GM23338 (cell line): ENCODE results near the gene ADGRB2. TPM values are rescaled to one million over a fixed set of nuclear protein-coding genes. Genes with fewer than 3 reads are reported as not detected.

Experiments used
- ATAC-seq: fragments of 200-7000 bp; cut with Tn5 transposase; 3 replicates; pipeline ENCODE4 v1.9.1; 2020
- DNase-seq: peaks from one replicate; pipeline ENCODE4 v3.0.0-alpha.2; 2015; ENCODE audit warnings: low spot score
- H2AFZ ChIP-seq: fragments of 200-600 bp; sonication (generic); 2 replicates; pipeline ENCODE4 v1.8.0; 2016; ENCODE audit warnings: antibody characterized with exemption, mild to moderate bottlenecking, moderate library complexity
- H3F3A ChIP-seq: fragments of 200-600 bp; sonication (generic); replicated peaks from 2 replicates; pipeline ENCODE4 v1.8.0; 2017; ENCODE audit warnings: antibody characterized with exemption, mixed run types, low read depth
- H3K27ac ChIP-seq: fragments of 200-600 bp; sonication (generic); 2 replicates; pipeline ENCODE4 v1.6.1; 2016; ENCODE audit warnings: low read depth
- H3K27me3 ChIP-seq: fragments of 200-600 bp; sonication (generic); 2 replicates; pipeline ENCODE4 v1.8.0; 2016; ENCODE audit warnings: mild to moderate bottlenecking, mixed run types, moderate library complexity; ENCODE audit not compliant: insufficient read depth
- H3K36me3 ChIP-seq: fragments of 200-600 bp; sonication (generic); 2 replicates; pipeline ENCODE4 v1.8.0; 2016; ENCODE audit warnings: mild to moderate bottlenecking; ENCODE audit not compliant: insufficient read depth
- H3K4me1 ChIP-seq: fragments of 200-600 bp; sonication (generic); 2 replicates; pipeline ENCODE4 v1.8.0; 2016; ENCODE audit warnings: mild to moderate bottlenecking, moderate library complexity; ENCODE audit not compliant: insufficient read depth
- H3K4me2 ChIP-seq: fragments of 200-600 bp; sonication (generic); 2 replicates; pipeline ENCODE4 v1.7.1; 2017; ENCODE audit warnings: mixed run types
- H3K4me3 ChIP-seq: fragments of 200-600 bp; sonication (generic); 2 replicates; pipeline ENCODE4 v1.6.1; 2016; ENCODE audit warnings: mixed run types
- H3K79me2 ChIP-seq: fragments of 200-600 bp; sonication (generic); replicated peaks from 2 replicates; pipeline ENCODE4 v1.8.0; 2017; ENCODE audit warnings: mild to moderate bottlenecking; ENCODE audit not compliant: insufficient read depth
- H3K9me2 ChIP-seq: fragments of 200-600 bp; sonication (generic); 2 replicates; pipeline ENCODE4 v1.8.0; 2017; ENCODE audit not compliant: insufficient read depth
- H4K20me1 ChIP-seq: fragments of 200-600 bp; sonication (generic); replicated peaks from 2 replicates; pipeline ENCODE4 v1.8.0; 2017; ENCODE audit warnings: mild to moderate bottlenecking; ENCODE audit not compliant: insufficient read depth
- H3K27ac Mint-ChIP-seq: 2 replicates; pipeline ENCODE4 v1.8.0; 2020; ENCODE audit warnings: inconsistent platforms, mild to moderate bottlenecking, moderate library complexity, mixed read lengths
- H3K27me3 Mint-ChIP-seq: 3 replicates; pipeline ENCODE4 v1.8.0; 2022; ENCODE audit warnings: low read depth, mild to moderate bottlenecking, moderate library complexity, mixed read lengths, inconsistent platforms; ENCODE audit not compliant: insufficient read depth, poor library complexity
- H3K36me3 Mint-ChIP-seq: 3 replicates; pipeline ENCODE4 v1.8.0; 2021; ENCODE audit warnings: low read depth, mild to moderate bottlenecking, inconsistent platforms, moderate library complexity, mixed read lengths
- H3K4me1 Mint-ChIP-seq: 3 replicates; pipeline ENCODE4 v1.8.0; 2020; ENCODE audit warnings: mild to moderate bottlenecking, inconsistent platforms, mixed read lengths
- H3K4me3 Mint-ChIP-seq: 3 replicates; pipeline ENCODE4 v1.8.0; 2021; ENCODE audit warnings: moderate library complexity, mild to moderate bottlenecking, inconsistent platforms, mixed read lengths
- H3K9me3 Mint-ChIP-seq: 3 replicates; pipeline ENCODE4 v1.8.0; 2020; ENCODE audit warnings: moderate library complexity, mild to moderate bottlenecking, inconsistent platforms, mixed read lengths
- CREB1 ChIP-seq: fragments of 250-450 bp; sonication (Bioruptor Pico); IDR thresholded peaks from 2 replicates; pipeline ENCODE4 v1.5.0; 2020; ENCODE audit warnings: low read depth, mild to moderate bottlenecking, moderate library complexity
- ETS1 ChIP-seq: IDR thresholded peaks from 2 replicates; pipeline ENCODE4 v1.6.1; 2016; ENCODE audit warnings: antibody characterized with exemption
- EZH2 ChIP-seq: fragments of 200-600 bp; sonication (generic); IDR thresholded peaks from one replicate; pipeline ENCODE4 v1.8.0; 2017; ENCODE audit warnings: antibody characterized with exemption, mild to moderate bottlenecking, low read depth; ENCODE audit not compliant: unreplicated experiment
- EZH2phosphoT487 ChIP-seq: fragments of 200-600 bp; sonication (generic); IDR thresholded peaks from one replicate; pipeline ENCODE4 v1.8.1; 2018; ENCODE audit warnings: antibody characterized with exemption; ENCODE audit not compliant: unreplicated experiment
- JUNB ChIP-seq: IDR thresholded peaks from one replicate; pipeline ENCODE4 v1.6.1; 2016; ENCODE audit warnings: antibody characterized with exemption; ENCODE audit not compliant: unreplicated experiment
- NANOG ChIP-seq: IDR thresholded peaks from 2 replicates; pipeline ENCODE4 v1.6.1; 2016; ENCODE audit warnings: antibody characterized with exemption, borderline replicate concordance
- POLR2AphosphoS5 ChIP-seq: IDR thresholded peaks from 2 replicates; pipeline ENCODE4 v1.6.1; 2016; ENCODE audit warnings: antibody characterized with exemption, low read depth
- REST ChIP-seq: IDR thresholded peaks from one replicate; pipeline ENCODE4 v1.6.1; 2018; ENCODE audit warnings: antibody characterized with exemption; ENCODE audit not compliant: unreplicated experiment
- STAT1 ChIP-seq: IDR thresholded peaks from one replicate; pipeline ENCODE4 v1.6.1; 2016; ENCODE audit warnings: antibody characterized with exemption; ENCODE audit not compliant: unreplicated experiment
- ZNF114 ChIP-seq: fragments of 250-450 bp; sonication (Bioruptor Pico); IDR thresholded peaks from 2 replicates; pipeline ENCODE4 v1.5.0; 2020; ENCODE audit warnings: mild to moderate bottlenecking, moderate library complexity
- ZNF331 ChIP-seq: fragments of 250-450 bp; sonication (Bioruptor Pico); IDR thresholded peaks from 2 replicates; pipeline ENCODE4 v1.5.0; 2020; ENCODE audit warnings: low read depth, mild to moderate bottlenecking, moderate library complexity
- polyA plus RNA-seq: library from polyadenylated mRNA; unstranded; fragments of >200 nt; fragmentation: Nextera tagmentation; extraction: Ambion mirVana; gene quantifications from 2 replicates; pipeline ENCODE4 v1.2.1, GENCODE V29; 2016
- total RNA-seq: library from RNA; depleted of rRNA; stranded (reverse); fragments of >200 nt; shearing (Covaris generic); gene quantifications from 2 replicates; pipeline ENCODE4 v1.2.3, GENCODE V29; 2014
- TF ChIP-seq, protein P1 (sequence below): fragments of 250-450 bp; sonication (Bioruptor Pico); IDR thresholded peaks from 2 replicates; pipeline ENCODE4 v1.5.0; 2020; ENCODE audit warnings: mild to moderate bottlenecking, moderate library complexity
- TF ChIP-seq, protein P2 (sequence below), 2 experiments: fragments of 200-600 bp in 1 of 2; sonication (generic) in 1 of 2; conservative IDR thresholded peaks; 2 replicates each; pipeline versions ENCODE4 v1.5.1 to v1.6.1; 2016 to 2017; ENCODE audit warnings: antibody characterized with exemption in 2 of 2, low read depth in 2 of 2, mild to moderate bottlenecking in 2 of 2, moderate library complexity in 1 of 2

Gene ADGRB2
- total and polyA plus RNA-seq, 2 experiments from 2014 or later = 8.0 to 27.8 TPM

DNA sequence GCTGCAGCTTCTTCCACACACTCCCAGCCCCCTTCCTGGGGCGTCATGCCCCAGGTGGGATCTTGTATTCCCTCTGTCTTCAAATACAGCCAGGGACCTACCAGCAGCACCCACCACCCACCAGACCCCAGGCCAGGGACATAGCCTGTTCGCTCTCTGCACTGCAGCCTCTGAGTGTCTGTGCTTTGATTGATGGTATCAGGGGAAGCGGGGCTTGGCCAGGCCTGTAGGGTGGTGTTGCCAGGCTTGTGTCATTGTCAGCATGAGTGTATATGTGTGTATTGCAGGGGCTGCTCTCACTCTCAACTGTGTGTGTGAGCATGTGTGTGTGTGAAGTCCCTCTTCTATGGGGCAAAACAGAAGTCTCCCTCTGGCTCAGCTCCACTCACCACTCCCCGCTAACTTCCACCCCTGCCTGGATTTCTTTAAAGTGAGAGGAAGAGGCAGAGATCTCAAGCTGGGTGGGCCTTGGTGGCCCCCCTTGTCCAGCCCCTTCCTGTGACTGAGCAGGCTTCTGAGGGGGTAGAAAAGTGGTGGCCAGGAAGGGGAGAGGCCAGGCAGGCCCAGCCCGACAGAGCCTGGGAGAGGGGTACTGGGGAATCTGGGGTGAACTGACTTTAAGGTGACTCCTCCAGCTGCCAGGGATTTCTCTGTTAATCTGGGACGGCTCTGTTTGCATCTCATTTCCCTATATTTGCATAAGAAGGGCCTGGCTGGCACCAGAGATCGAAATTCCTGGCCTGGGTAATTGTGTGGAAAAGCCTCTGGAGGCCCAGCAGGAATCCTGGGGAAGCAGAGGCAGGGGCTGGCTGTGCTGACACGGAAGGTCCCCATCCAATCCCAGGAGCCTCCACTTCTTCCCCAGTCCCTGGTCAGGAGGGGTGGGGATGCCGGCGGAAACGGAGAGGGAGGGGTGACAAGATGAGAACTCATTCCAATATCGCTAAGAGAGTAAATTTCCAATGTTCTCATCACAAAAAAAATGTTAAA is 18.6 kb upstream of the ADGRB2 start:
- DNase-seq (peak; percentile 82), ATAC-seq (peak; percentile 62)
- H3K79me2 ChIP-seq = no peaks in the 10 kb centered on the region
- H3K9me2 ChIP-seq = no peaks in the 10 kb centered on the region
- no peaks in the 10 kb centered on the region for H3K27me3 ChIP-seq
- Mint-ChIP-seq H3K36me3 (no peaks in the 10 kb centered on the region), H3K4me3 (peak overlapping the region; percentile 29), H3K27ac (peak overlapping the region; percentile 90), H3K9me3 (no peaks in the 10 kb centered on the region), H3K4me1 (peaks cover 36% of the 10 kb centered on the region), H3K27me3 (peaks cover 14% of the 10 kb centered on the region)
- H3K4me1 ChIP-seq = peaks cover 31% of the 10 kb centered on the region
- TF ChIP-seq ZNF114 (CRISPR knock-in tag) (no peak), EZH2phosphoT487 (no peak), NANOG (no peak), ZNF331 (CRISPR knock-in tag) (no peak), JUNB (no peak), STAT1 (no peak), CREB1 (CRISPR knock-in tag) (no peak), EZH2 (no peak), POLR2AphosphoS5 (no peak), ETS1 (no peak), REST (no peak)
- TF ChIP-seq, protein P1, sequence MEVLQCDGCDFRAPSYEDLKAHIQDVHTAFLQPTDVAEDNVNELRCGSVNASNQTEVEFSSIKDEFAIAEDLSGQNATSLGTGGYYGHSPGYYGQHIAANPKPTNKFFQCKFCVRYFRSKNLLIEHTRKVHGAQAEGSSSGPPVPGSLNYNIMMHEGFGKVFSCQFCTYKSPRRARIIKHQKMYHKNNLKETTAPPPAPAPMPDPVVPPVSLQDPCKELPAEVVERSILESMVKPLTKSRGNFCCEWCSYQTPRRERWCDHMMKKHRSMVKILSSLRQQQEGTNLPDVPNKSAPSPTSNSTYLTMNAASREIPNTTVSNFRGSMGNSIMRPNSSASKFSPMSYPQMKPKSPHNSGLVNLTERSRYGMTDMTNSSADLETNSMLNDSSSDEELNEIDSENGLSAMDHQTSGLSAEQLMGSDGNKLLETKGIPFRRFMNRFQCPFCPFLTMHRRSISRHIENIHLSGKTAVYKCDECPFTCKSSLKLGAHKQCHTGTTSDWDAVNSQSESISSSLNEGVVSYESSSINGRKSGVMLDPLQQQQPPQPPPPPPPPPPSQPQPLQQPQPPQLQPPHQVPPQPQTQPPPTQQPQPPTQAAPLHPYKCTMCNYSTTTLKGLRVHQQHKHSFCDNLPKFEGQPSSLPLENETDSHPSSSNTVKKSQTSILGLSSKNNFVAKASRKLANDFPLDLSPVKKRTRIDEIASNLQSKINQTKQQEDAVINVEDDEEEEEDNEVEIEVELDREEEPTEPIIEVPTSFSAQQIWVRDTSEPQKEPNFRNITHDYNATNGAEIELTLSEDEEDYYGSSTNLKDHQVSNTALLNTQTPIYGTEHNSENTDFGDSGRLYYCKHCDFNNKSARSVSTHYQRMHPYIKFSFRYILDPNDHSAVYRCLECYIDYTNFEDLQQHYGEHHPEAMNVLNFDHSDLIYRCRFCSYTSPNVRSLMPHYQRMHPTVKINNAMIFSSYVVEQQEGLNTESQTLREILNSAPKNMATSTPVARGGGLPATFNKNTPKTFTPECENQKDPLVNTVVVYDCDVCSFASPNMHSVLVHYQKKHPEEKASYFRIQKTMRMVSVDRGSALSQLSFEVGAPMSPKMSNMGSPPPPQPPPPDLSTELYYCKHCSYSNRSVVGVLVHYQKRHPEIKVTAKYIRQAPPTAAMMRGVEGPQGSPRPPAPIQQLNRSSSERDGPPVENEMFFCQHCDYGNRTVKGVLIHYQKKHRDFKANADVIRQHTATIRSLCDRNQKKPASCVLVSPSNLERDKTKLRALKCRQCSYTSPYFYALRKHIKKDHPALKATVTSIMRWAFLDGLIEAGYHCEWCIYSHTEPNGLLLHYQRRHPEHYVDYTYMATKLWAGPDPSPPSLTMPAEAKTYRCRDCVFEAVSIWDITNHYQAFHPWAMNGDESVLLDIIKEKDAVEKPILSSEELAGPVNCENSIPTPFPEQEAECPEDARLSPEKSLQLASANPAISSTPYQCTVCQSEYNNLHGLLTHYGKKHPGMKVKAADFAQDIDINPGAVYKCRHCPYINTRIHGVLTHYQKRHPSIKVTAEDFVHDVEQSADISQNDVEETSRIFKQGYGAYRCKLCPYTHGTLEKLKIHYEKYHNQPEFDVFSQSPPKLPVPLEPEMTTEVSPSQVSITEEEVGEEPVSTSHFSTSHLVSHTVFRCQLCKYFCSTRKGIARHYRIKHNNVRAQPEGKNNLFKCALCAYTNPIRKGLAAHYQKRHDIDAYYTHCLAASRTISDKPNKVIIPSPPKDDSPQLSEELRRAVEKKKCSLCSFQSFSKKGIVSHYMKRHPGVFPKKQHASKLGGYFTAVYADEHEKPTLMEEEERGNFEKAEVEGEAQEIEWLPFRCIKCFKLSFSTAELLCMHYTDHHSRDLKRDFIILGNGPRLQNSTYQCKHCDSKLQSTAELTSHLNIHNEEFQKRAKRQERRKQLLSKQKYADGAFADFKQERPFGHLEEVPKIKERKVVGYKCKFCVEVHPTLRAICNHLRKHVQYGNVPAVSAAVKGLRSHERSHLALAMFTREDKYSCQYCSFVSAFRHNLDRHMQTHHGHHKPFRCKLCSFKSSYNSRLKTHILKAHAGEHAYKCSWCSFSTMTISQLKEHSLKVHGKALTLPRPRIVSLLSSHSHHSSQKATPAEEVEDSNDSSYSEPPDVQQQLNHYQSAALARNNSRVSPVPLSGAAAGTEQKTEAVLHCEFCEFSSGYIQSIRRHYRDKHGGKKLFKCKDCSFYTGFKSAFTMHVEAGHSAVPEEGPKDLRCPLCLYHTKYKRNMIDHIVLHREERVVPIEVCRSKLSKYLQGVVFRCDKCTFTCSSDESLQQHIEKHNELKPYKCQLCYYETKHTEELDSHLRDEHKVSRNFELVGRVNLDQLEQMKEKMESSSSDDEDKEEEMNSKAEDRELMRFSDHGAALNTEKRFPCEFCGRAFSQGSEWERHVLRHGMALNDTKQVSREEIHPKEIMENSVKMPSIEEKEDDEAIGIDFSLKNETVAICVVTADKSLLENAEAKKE (CRISPR knock-in tag) = no peak
- TF ChIP-seq, protein P2, sequence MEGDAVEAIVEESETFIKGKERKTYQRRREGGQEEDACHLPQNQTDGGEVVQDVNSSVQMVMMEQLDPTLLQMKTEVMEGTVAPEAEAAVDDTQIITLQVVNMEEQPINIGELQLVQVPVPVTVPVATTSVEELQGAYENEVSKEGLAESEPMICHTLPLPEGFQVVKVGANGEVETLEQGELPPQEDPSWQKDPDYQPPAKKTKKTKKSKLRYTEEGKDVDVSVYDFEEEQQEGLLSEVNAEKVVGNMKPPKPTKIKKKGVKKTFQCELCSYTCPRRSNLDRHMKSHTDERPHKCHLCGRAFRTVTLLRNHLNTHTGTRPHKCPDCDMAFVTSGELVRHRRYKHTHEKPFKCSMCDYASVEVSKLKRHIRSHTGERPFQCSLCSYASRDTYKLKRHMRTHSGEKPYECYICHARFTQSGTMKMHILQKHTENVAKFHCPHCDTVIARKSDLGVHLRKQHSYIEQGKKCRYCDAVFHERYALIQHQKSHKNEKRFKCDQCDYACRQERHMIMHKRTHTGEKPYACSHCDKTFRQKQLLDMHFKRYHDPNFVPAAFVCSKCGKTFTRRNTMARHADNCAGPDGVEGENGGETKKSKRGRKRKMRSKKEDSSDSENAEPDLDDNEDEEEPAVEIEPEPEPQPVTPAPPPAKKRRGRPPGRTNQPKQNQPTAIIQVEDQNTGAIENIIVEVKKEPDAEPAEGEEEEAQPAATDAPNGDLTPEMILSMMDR (conservative IDR thresholded peaks at IDR 0.05; ENCODE audit: low read depth in 2 of 2) = no peak
- peak overlapping the region; percentile 89 for H3K27ac ChIP-seq
- no peak overlapping the region for H2AFZ ChIP-seq
- H3K4me3 ChIP-seq = peak overlapping the region; percentile 29
- 0 out of 2 replicates have a peak, but pooled peaks cover 10% of the 10 kb centered on the region for H3F3A ChIP-seq
- no peaks in the 10 kb centered on the region for H3K36me3 ChIP-seq
- no peaks in the 10 kb centered on the region for H4K20me1 ChIP-seq
- peak overlapping the region; percentile 69 for H3K4me2 ChIP-seq
